HG03159 (cell line): ENCODE results near the gene BRPF1.

Experiments used
- ATAC-seq: cut with Tn5 transposase; IDR thresholded peaks from one replicate; pipeline ENCODE4 v1.9.1; 2021; ENCODE audit warnings: mild to moderate bottlenecking, moderate library complexity; ENCODE audit not compliant: unreplicated experiment

The BRPF1 gene

GRCh38 chr3:9731206-9732079 is at the start of gene BRPF1:
Gene BRPF1 (plus strand): TSS chr3:9731735. CDS start chr3:9734141, 2,406 bp downstream.
- peak; percentile 89 for ATAC-seq

GRCh38 chr3:9682096-9682495 is 49.4 kb upstream of the BRPF1 start:
- ATAC-seq, result no peak

GRCh38 chr3:9683426-9683825 is 48.1 kb upstream of the BRPF1 start:
- ATAC-seq, result no peak

- no peak for ATAC-seq
Measured at GRCh38 chr3:9685216-9686049, 46.1 kb upstream of the BRPF1 start.

GRCh38 chr3:9686050-9686550 is 45.4 kb upstream of the BRPF1 start:
- no peak for ATAC-seq

GRCh38 chr3:9686703-9687102 is 44.8 kb upstream of the BRPF1 start:
- ATAC-seq, result no peak

- no peak for ATAC-seq
Measured at GRCh38 chr3:9687514-9687913, 44.0 kb upstream of the BRPF1 start.

GRCh38 chr3:9688961-9689360 is 42.6 kb upstream of the BRPF1 start:
- ATAC-seq, result no peak

- ATAC-seq, result no peak
Measured at GRCh38 chr3:9689757-9690156, 41.8 kb upstream of the BRPF1 start.

GRCh38 chr3:9690451-9691450 is 40.8 kb upstream of the BRPF1 start:
- peak; percentile 89 for ATAC-seq

GRCh38 chr3:9691636-9692035 is 39.9 kb upstream of the BRPF1 start:
- peak; percentile 11 for ATAC-seq

GRCh38 chr3:9692416-9692815 is 39.1 kb upstream of the BRPF1 start:
- ATAC-seq, result no peak

GRCh38 chr3:9695345-9695744 is 36.2 kb upstream of the BRPF1 start:
- ATAC-seq, result no peak

GRCh38 chr3:9695746-9696145 is 35.8 kb upstream of the BRPF1 start:
- ATAC-seq, result no peak

GRCh38 chr3:9696480-9697220 is 34.9 kb upstream of the BRPF1 start:
- ATAC-seq, result no peak

GRCh38 chr3:9697892-9698291 is 33.6 kb upstream of the BRPF1 start:
- no peak for ATAC-seq

- no peak for ATAC-seq
Measured at GRCh38 chr3:9698293-9698692, 33.2 kb upstream of the BRPF1 start.

GRCh38 chr3:9700536-9700935 is 31.0 kb upstream of the BRPF1 start:
- no peak for ATAC-seq

GRCh38 chr3:9701006-9701405 is 30.5 kb upstream of the BRPF1 start:
- no peak for ATAC-seq

GRCh38 chr3:9701711-9702110 is 29.8 kb upstream of the BRPF1 start:
- no peak for ATAC-seq
